HepG2 (cell line): ENCODE data around the gene UBTD1. TPM values are rescaled to one million over a fixed set of nuclear protein-coding genes. Genes with fewer than 3 reads are reported as not detected.

Source experiments
- BCL6 ChIP-seq: IDR thresholded peaks from 2 replicates; pipeline ENCODE4 v1.6.1; 2016; ENCODE audit warnings: missing genetic modification reagents, missing compliant biosample characterization
- EZH2 ChIP-seq: conservative IDR thresholded peaks from 2 replicates; pipeline ENCODE4 v1.6.1; 2012; ENCODE audit warnings: mild to moderate bottlenecking, low read depth, low read length, moderate library complexity
- MTF2 ChIP-seq: sonication (generic); formaldehyde crosslinking; IDR thresholded peaks from 2 replicates; pipeline ENCODE4 v1.5.0; 2020; ENCODE audit warnings: missing genetic modification reagents, borderline replicate concordance
- NFE2L2 ChIP-seq: fragments of 150-350 bp; IDR thresholded peaks from 2 replicates; pipeline ENCODE4 v1.6.1; 2014; ENCODE audit warnings: low read length
- RBFOX2 ChIP-seq: fragments of 200-400 bp; formaldehyde crosslinking; IDR thresholded peaks from 2 replicates; pipeline ENCODE4 v1.6.1; 2017; ENCODE audit warnings: low read depth, mild to moderate bottlenecking, low read length
- THAP8 ChIP-seq: sonication (generic); formaldehyde crosslinking; IDR thresholded peaks from 2 replicates; pipeline ENCODE4 v1.5.1; 2020; ENCODE audit warnings: missing genetic modification reagents, mild to moderate bottlenecking, borderline replicate concordance
- ZNF180 ChIP-seq: sonication (generic); formaldehyde crosslinking; IDR thresholded peaks from 2 replicates; pipeline ENCODE4 v1.4.0; 2020; ENCODE audit warnings: low read depth, missing genetic modification reagents, borderline replicate concordance
- ZNF350 ChIP-seq: sonication (generic); formaldehyde crosslinking; IDR thresholded peaks from 2 replicates; pipeline ENCODE4 v1.4.0; 2020; ENCODE audit warnings: mild to moderate bottlenecking, low read depth, missing genetic modification reagents, borderline replicate concordance
- ZNF484 ChIP-seq: sonication (generic); formaldehyde crosslinking; IDR thresholded peaks from 2 replicates; pipeline ENCODE4 v1.5.1; 2020; ENCODE audit warnings: mild to moderate bottlenecking, low read depth, missing genetic modification reagents, borderline replicate concordance
- ZNF552 ChIP-seq: sonication (generic); formaldehyde crosslinking; IDR thresholded peaks from 2 replicates; pipeline ENCODE4 v1.9.0; 2022; ENCODE audit warnings: missing genetic modification reagents, mild to moderate bottlenecking, borderline replicate concordance
- ZNF747 ChIP-seq: sonication (generic); formaldehyde crosslinking; IDR thresholded peaks from 2 replicates; pipeline ENCODE4 v1.8.1; 2023; ENCODE audit warnings: missing genetic modification reagents, mild to moderate bottlenecking, borderline replicate concordance
- ZXDC ChIP-seq: sonication (generic); formaldehyde crosslinking; IDR thresholded peaks from 2 replicates; pipeline ENCODE4 v1.5.0; 2020; ENCODE audit warnings: mild to moderate bottlenecking, missing genetic modification reagents
- polyA plus RNA-seq, 8 experiments: library from polyadenylated mRNA; depleted of rRNA in 3 of 8; stranded (reverse) in 7 of 8; unstranded in 1 of 8; fragments of >200 nt; fragmentation: Illumina TruSeq in 4 of 8; extraction: Trizol in 4 of 8; gene quantifications; 2 replicates each; pipeline versions ENCODE4 v1.2.1 to v1.2.3, GENCODE V29; 2011 to 2016; ENCODE audit warnings: low read depth in 4 of 8, missing spikeins in 1 of 8, mixed read lengths in 1 of 8; ENCODE audit not compliant: insufficient read depth in 1 of 8
- total RNA-seq, 5 experiments: library from RNA; depleted of rRNA; stranded (reverse); fragments of >200 nt; fragmentation: Illumina TruSeq; extraction: Trizol; gene quantifications; 2 replicates each; pipeline ENCODE4 v1.2.3, GENCODE V29; 2016; ENCODE audit warnings: low read depth in 1 of 5

UBTD1 gene
- total and polyA plus RNA-seq, 2 of the 13 experiments (the other 11 are each of a cell fraction or from before 2014, with no cell fraction given): 7.9 to 10.0 TPM

- TF ChIP-seq ZXDC (CRISPR knock-in tag) (no peak), EZH2 (no peak), RBFOX2 (no peak), ZNF180 (CRISPR knock-in tag) (no peak), ZNF484 (CRISPR knock-in tag) (no peak), NFE2L2 (no peak), MTF2 (no peak), THAP8 (CRISPR knock-in tag) (no peak), ZNF747 (CRISPR knock-in tag) (no peak), ZNF350 (CRISPR knock-in tag) (no peak), BCL6 (CRISPR knock-in tag) (no peak), ZNF552 (no peak)
Measured at GRCh38 chr10:97502916-97503315, 4.2 kb downstream of the UBTD1 start (continued).
